BJ (cell line): ENCODE results near the gene MFAP4. TPM values are rescaled to one million over a fixed set of nuclear protein-coding genes. Genes with fewer than 3 reads are reported as not detected.

Experiments
- CTCF ChIA-PET: fragments of 350-600 bp; formaldehyde crosslinking; extraction: SDS; loops from one replicate; lab custom pipeline; 2021; ENCODE audit warnings: antibody characterized with exemption, inconsistent platforms; lab: Yijun Ruan, JAX
- POLR2A ChIA-PET: fragments of 300-600 bp; sonication (Branson Sonifier 250); formaldehyde crosslinking; extraction: SDS; loops from one replicate; lab custom pipeline; 2021; ENCODE audit warnings: antibody characterized with exemption; lab: Charles Lee
- DNase-seq: peaks from one replicate; pipeline ENCODE4 v3.0.0-alpha.2; 2011; ENCODE audit warnings: low read depth
- H3K27me3 ChIP-seq: 2 replicates; pipeline ENCODE4 v1.6.0; 2011; ENCODE audit warnings: low read length; ENCODE audit not compliant: control insufficient read depth, insufficient read depth
- H3K36me3 ChIP-seq: 2 replicates; pipeline ENCODE4 v1.5.1; 2011; ENCODE audit warnings: low read length; ENCODE audit not compliant: control insufficient read depth, insufficient read depth
- H3K4me3 ChIP-seq: 2 replicates; pipeline ENCODE4 v1.5.1; 2011; ENCODE audit warnings: low read depth, mild to moderate bottlenecking, control low read depth, low read length
- CTCF ChIP-seq: IDR thresholded peaks from 2 replicates; pipeline ENCODE4 v1.5.1; 2011; ENCODE audit warnings: low read depth, mild to moderate bottlenecking, control low read depth, inconsistent platforms, low read length, moderate library complexity; ENCODE audit not compliant: insufficient read depth
- polyA plus RNA-seq: library from polyadenylated mRNA; depleted of rRNA; stranded (reverse); fragments of >200 nt; gene quantifications from 2 replicates; pipeline ENCODE4 v1.2.3, GENCODE V29; 2011

Gene MFAP4
- polyA plus RNA-seq, 1 experiment: 86.8 TPM

GRCh38 chr17:19370493-19370960 lies 16.5 kb downstream of the MFAP4 start:
- POLR2A ChIA-PET: no interaction called here
- H3K36me3 ChIP-seq: no peaks in the 10 kb centered on the region
- no peaks in the 10 kb centered on the region for H3K27me3 ChIP-seq
- TF ChIP-seq CTCF: no peak
- no peak for DNase-seq
- H3K4me3 ChIP-seq: no peak overlapping the region
- CTCF ChIA-PET: interaction anchor here (0.6 to 4.1 kb wide), 3 partner anchors 8 to 121 kb away, joined by 3 to 14 read pairs (median 4); partner anchors contain the start of gene B9D1

- ChIA-PET CTCF (interaction anchor here (1.3 to 4.1 kb wide), 2 partner anchors 77 to 396 kb away, joined by 3 to 14 read pairs; no protein-coding TSS in a partner anchor), POLR2A (no interaction called here)
- TF ChIP-seq CTCF: no peak
- Histone ChIP-seq H3K36me3 (no peaks in the 10 kb centered on the region), H3K27me3 (no peaks in the 10 kb centered on the region), H3K4me3 (no peak overlapping the region)
- no peak for DNase-seq
These were observed 17.0 kb downstream of the MFAP4 start for GRCh38 chr17:19369846-19370492.

- Histone ChIP-seq H3K36me3 (no peaks in the 10 kb centered on the region), H3K27me3 (no peaks in the 10 kb centered on the region), H3K4me3 (no peak overlapping the region)
- ChIA-PET CTCF (interaction anchor here (1.3 to 4.1 kb wide), 2 partner anchors 78 to 397 kb away, joined by 3 to 14 read pairs; no protein-coding TSS in a partner anchor), POLR2A (no interaction called here)
- TF ChIP-seq CTCF: no peak
- DNase-seq: no peak
These were observed 17.7 kb downstream of the MFAP4 start for GRCh38 chr17:19369107-19369778.

GRCh38 chr17:19368229-19368628 lies 18.8 kb downstream of the MFAP4 start:
- no peak for TF ChIP-seq CTCF
- no peak for DNase-seq
- POLR2A ChIA-PET: no interaction called here
- no peaks in the 10 kb centered on the region for H3K27me3 ChIP-seq
- H3K4me3 ChIP-seq: no peak overlapping the region
- CTCF ChIA-PET: interaction anchor here (4.1 kb wide), 1 partner anchor 79 kb away, joined by 14 read pairs; no protein-coding TSS in a partner anchor
- H3K36me3 ChIP-seq: no peaks in the 10 kb centered on the region

GRCh38 chr17:19366637-19366972 lies 20.4 kb downstream of the MFAP4 start:
- Histone ChIP-seq H3K27me3 (no peaks in the 10 kb centered on the region), H3K4me3 (no peak overlapping the region), H3K36me3 (no peaks in the 10 kb centered on the region)
- ChIA-PET CTCF (interaction anchor here (0.6 to 5.9 kb wide), 4 partner anchors 19 to 400 kb away, joined by 3 to 178 read pairs (median 8); no protein-coding TSS in a partner anchor), POLR2A (no interaction called here)
- no peak for TF ChIP-seq CTCF
- DNase-seq: no peak
